Activated B cell treated with CpG ODN at 0.5 μM for 24 hours (primary cell): ENCODE measurements around the gene IVNS1ABP. TPM values are rescaled to one million over a fixed set of nuclear protein-coding genes. Genes with fewer than 3 reads are reported as not detected.

Source experiments
- ATAC-seq: fragments of 200-7000 bp; cut with Tn5 transposase; one replicate; pipeline ENCODE4 v1.10.0; 2021; ENCODE audit warnings: low read depth, mild to moderate bottlenecking, moderate library complexity
- CTCF ChIA-PET: fragments of 350-600 bp; sonication (Branson Sonifier 250); formaldehyde crosslinking; loops from one replicate; lab custom pipeline; 2021; ENCODE audit warnings: antibody characterized with exemption; lab: Charles Lee
- POLR2A ChIA-PET: fragments of 350-600 bp; sonication (Branson Sonifier 250); formaldehyde crosslinking; loops from one replicate; lab custom pipeline; 2021; ENCODE audit warnings: antibody characterized with exemption; lab: Charles Lee
- DNase-seq: peaks from one replicate; pipeline ENCODE4 v3.0.0; 2022
- H3K27ac Mint-ChIP-seq: one replicate; pipeline ENCODE4 v1.8.0; 2020; ENCODE audit warnings: mixed read lengths
- H3K27me3 Mint-ChIP-seq: one replicate; pipeline ENCODE4 v1.8.0; 2021; ENCODE audit warnings: mixed read lengths
- H3K36me3 Mint-ChIP-seq: one replicate; pipeline ENCODE4 v1.8.0; 2021; ENCODE audit warnings: low read depth, mixed read lengths
- H3K4me1 Mint-ChIP-seq: one replicate; pipeline ENCODE4 v1.8.0; 2021; ENCODE audit warnings: mixed read lengths
- H3K4me3 Mint-ChIP-seq: one replicate; pipeline ENCODE4 v1.8.0; 2020; ENCODE audit warnings: mild to moderate bottlenecking, mixed read lengths
- H3K9me3 Mint-ChIP-seq: one replicate; pipeline ENCODE4 v1.8.0; 2020; ENCODE audit warnings: mixed read lengths
- intact Hi-C: fragments of 100-400 bp; cut with micrococcal nuclease; formaldehyde crosslinking; loops from one replicate; pipeline ENCODE4 v1.15.1; 2024
- total RNA-seq: library from RNA; stranded (reverse); gene quantifications from 2 replicates; pipeline ENCODE4 v1.2.3, GENCODE V29; 2022
- TF ChIP-seq, protein P1 (sequence below): fragments of 200-600 bp; IDR thresholded peaks from one replicate; pipeline ENCODE4 v1.8.0; 2022; ENCODE audit warnings: antibody characterized with exemption, mild to moderate bottlenecking

The IVNS1ABP gene
- total RNA-seq, 1 donor from 2014 or later = 149 TPM

DNA sequence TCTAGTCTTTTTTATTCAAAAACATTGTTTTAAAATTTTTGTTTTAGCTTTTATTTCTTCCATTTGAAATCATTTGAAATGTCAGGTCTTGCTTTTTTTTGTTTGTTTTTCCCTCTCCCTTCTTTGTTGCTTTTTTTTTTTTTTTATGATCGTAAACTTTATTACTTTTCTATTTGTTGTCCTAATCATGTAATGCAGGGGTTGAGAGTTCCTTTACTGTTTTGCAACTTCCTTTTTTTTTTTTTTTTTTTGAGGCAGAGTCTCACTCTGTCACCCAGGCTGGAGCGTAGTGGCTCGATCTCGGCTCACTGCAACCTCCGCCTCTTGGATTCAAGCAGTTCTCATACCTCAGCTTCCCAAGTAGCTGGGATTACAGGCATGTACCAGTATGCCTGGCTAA is 24.8 kb downstream of the IVNS1ABP start:
- H3K9me3 Mint-ChIP-seq = peaks cover 6% of the 10 kb centered on the region
- H3K27ac Mint-ChIP-seq = peak overlapping the region; percentile 50
- peaks cover 30% of the 10 kb centered on the region for H3K36me3 Mint-ChIP-seq
- ATAC-seq = no peak
- H3K27me3 Mint-ChIP-seq = no peaks in the 10 kb centered on the region
- CTCF ChIA-PET = interaction anchor here (0.5 to 2.7 kb wide), 2 partner anchors 46 to 389 kb away, joined by 3 to 10 read pairs; no protein-coding TSS in a partner anchor
- no peak overlapping the region for H3K4me3 Mint-ChIP-seq
- peaks cover 26% of the 10 kb centered on the region for H3K4me1 Mint-ChIP-seq
- DNase-seq = no peak
- TF ChIP-seq, protein P1, sequence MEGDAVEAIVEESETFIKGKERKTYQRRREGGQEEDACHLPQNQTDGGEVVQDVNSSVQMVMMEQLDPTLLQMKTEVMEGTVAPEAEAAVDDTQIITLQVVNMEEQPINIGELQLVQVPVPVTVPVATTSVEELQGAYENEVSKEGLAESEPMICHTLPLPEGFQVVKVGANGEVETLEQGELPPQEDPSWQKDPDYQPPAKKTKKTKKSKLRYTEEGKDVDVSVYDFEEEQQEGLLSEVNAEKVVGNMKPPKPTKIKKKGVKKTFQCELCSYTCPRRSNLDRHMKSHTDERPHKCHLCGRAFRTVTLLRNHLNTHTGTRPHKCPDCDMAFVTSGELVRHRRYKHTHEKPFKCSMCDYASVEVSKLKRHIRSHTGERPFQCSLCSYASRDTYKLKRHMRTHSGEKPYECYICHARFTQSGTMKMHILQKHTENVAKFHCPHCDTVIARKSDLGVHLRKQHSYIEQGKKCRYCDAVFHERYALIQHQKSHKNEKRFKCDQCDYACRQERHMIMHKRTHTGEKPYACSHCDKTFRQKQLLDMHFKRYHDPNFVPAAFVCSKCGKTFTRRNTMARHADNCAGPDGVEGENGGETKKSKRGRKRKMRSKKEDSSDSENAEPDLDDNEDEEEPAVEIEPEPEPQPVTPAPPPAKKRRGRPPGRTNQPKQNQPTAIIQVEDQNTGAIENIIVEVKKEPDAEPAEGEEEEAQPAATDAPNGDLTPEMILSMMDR = no peak
- intact Hi-C loops = no loop called here
- POLR2A ChIA-PET = interaction anchor here (1.1 to 2.1 kb wide), 4 partner anchors 14 to 25 kb away, joined by 3 to 7 read pairs (median 5); partner anchors contain the start of gene IVNS1ABP

- CTCF ChIA-PET = interaction anchor here (0.5 to 2.7 kb wide), 5 partner anchors 20 to 389 kb away, joined by 3 to 10 read pairs (median 3); no protein-coding TSS in a partner anchor
- Mint-ChIP-seq H3K36me3 (peaks cover 26% of the 10 kb centered on the region), H3K4me3 (no peak overlapping the region), H3K4me1 (peaks cover 26% of the 10 kb centered on the region), H3K9me3 (peaks cover 6% of the 10 kb centered on the region), H3K27me3 (no peaks in the 10 kb centered on the region), H3K27ac (peak overlapping the region; percentile 53)
- no peak for DNase-seq
- POLR2A ChIA-PET = interaction anchor here (0.7 to 1.5 kb wide), 3 partner anchors 24 to 379 kb away, joined by 3 to 7 read pairs (median 4); partner anchors contain the start of gene IVNS1ABP
- intact Hi-C loops = no loop called here
- ATAC-seq = peak; percentile 47
- TF ChIP-seq, protein P1 = no peak
These were observed 25.4 kb downstream of the IVNS1ABP start for GRCh38 chr1:185291652-185292051.

- intact Hi-C loops = no loop called here
- Mint-ChIP-seq H3K36me3 (peaks cover 21% of the 10 kb centered on the region), H3K27me3 (no peaks in the 10 kb centered on the region), H3K9me3 (peaks cover 6% of the 10 kb centered on the region), H3K4me1 (peaks cover 26% of the 10 kb centered on the region), H3K4me3 (no peak overlapping the region), H3K27ac (no peak overlapping the region)
- DNase-seq = no peak
- ChIA-PET POLR2A (interaction anchor here (0.7 to 1.5 kb wide), 3 partner anchors 25 to 379 kb away, joined by 3 to 7 read pairs (median 4); partner anchors contain the start of gene IVNS1ABP), CTCF (interaction anchor here (0.7 to 2.7 kb wide), 4 partner anchors 20 to 390 kb away, joined by 3 to 10 read pairs (median 4); no protein-coding TSS in a partner anchor)
- TF ChIP-seq, protein P1 = no peak
- ATAC-seq = peak; percentile 56
These were observed 25.9 kb downstream of the IVNS1ABP start for GRCh38 chr1:185291159-185291558.

DNA sequence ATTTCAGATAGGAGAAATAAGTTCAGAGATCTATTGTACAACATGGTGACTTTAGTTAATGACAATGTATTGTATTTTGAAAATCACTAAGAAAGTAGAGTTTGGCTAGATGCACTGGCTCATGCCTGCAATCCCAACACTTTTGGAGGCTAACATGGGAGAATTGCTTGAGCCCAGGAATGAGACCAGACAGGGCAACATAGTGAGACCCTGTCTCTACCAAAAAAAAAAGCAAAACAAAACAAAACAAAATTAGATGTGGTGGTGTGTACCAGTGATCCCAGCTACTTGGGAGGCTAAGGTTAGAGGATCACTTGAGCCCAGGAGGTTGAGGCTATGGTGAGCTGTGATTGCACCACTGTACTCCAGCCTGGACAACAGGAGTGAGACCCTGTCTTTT is 27.2 kb downstream of the IVNS1ABP start:
- H3K36me3 Mint-ChIP-seq = peaks cover 11% of the 10 kb centered on the region
- CTCF ChIA-PET = no interaction called here
- H3K4me3 Mint-ChIP-seq = no peak overlapping the region
- TF ChIP-seq, protein P1 = no peak
- intact Hi-C loops = no loop called here
- H3K27me3 Mint-ChIP-seq = no peaks in the 10 kb centered on the region
- no peak for DNase-seq
- ATAC-seq = no peak
- H3K27ac Mint-ChIP-seq = no peak overlapping the region
- H3K4me1 Mint-ChIP-seq = peaks cover 26% of the 10 kb centered on the region
- POLR2A ChIA-PET = no interaction called here
- H3K9me3 Mint-ChIP-seq = peaks cover 6% of the 10 kb centered on the region

- CTCF ChIA-PET = no interaction called here
- Mint-ChIP-seq H3K4me1 (peaks cover 26% of the 10 kb centered on the region), H3K9me3 (peaks cover 6% of the 10 kb centered on the region), H3K27ac (no peak overlapping the region), H3K36me3 (no peaks in the 10 kb centered on the region), H3K4me3 (no peak overlapping the region), H3K27me3 (no peaks in the 10 kb centered on the region)
- TF ChIP-seq, protein P1 = no peak
- ATAC-seq (no peak), DNase-seq (no peak)
- POLR2A ChIA-PET = no interaction called here
- intact Hi-C loops = no loop called here
These were observed 28.6 kb downstream of the IVNS1ABP start for GRCh38 chr1:185288435-185288834.
